Nephron progenitor cell (in vitro differentiated cells): ENCODE results near the gene PIPOX.

ENCODE experiments used
- DNase-seq: peaks from one replicate; pipeline ENCODE4 v3.0.0; 2021
- H3K27ac Mint-ChIP-seq: 2 replicates; pipeline ENCODE4 v1.8.0; 2021; ENCODE audit warnings: mild to moderate bottlenecking, moderate library complexity, mixed read lengths
- H3K27me3 Mint-ChIP-seq: 2 replicates; pipeline ENCODE4 v1.8.0; 2021; ENCODE audit warnings: mild to moderate bottlenecking, low read depth, mixed read lengths; ENCODE audit not compliant: poor library complexity
- H3K36me3 Mint-ChIP-seq: 2 replicates; pipeline ENCODE4 v1.8.0; 2021; ENCODE audit warnings: low read depth, mixed read lengths
- H3K4me1 Mint-ChIP-seq: 2 replicates; pipeline ENCODE4 v1.8.0; 2021; ENCODE audit warnings: mixed read lengths
- H3K4me3 Mint-ChIP-seq: 2 replicates; pipeline ENCODE4 v1.8.0; 2021; ENCODE audit warnings: mild to moderate bottlenecking, moderate library complexity, mixed read lengths
- H3K9me3 Mint-ChIP-seq: 2 replicates; pipeline ENCODE4 v1.8.0; 2021; ENCODE audit warnings: mild to moderate bottlenecking, moderate library complexity, mixed read lengths
- CTCF ChIP-seq: fragments of 200-600 bp; sonication (generic); IDR thresholded peaks from 2 replicates; pipeline ENCODE4 v1.5.0; 2021; ENCODE audit warnings: antibody characterized with exemption

Gene PIPOX

GRCh38 chr17:29051194-29051593 is 8.3 kb downstream of the PIPOX start:
- peaks cover 20% of the 10 kb centered on the region for H3K27me3 Mint-ChIP-seq
- no peaks in the 10 kb centered on the region for H3K36me3 Mint-ChIP-seq
- H3K27ac Mint-ChIP-seq: no peak overlapping the region
- no peaks in the 10 kb centered on the region for H3K9me3 Mint-ChIP-seq
- peak; percentile 28 for DNase-seq
- H3K4me3 Mint-ChIP-seq: no peak overlapping the region
- no peak for TF ChIP-seq CTCF
- H3K4me1 Mint-ChIP-seq: peaks cover 65% of the 10 kb centered on the region

- Mint-ChIP-seq H3K27me3 (peaks cover 20% of the 10 kb centered on the region), H3K27ac (no peak overlapping the region), H3K36me3 (no peaks in the 10 kb centered on the region), H3K4me3 (no peak overlapping the region), H3K9me3 (no peaks in the 10 kb centered on the region), H3K4me1 (peaks cover 66% of the 10 kb centered on the region)
- TF ChIP-seq CTCF: no peak
- DNase-seq: no peak
Observed at GRCh38 chr17:29051731-29052130, 8.8 kb downstream of the PIPOX start.

GRCh38 chr17:29054835-29055234 is 11.9 kb downstream of the PIPOX start:
- Mint-ChIP-seq H3K9me3 (no peaks in the 10 kb centered on the region), H3K27ac (peak overlapping the region; percentile 94), H3K27me3 (peaks cover 7% of the 10 kb centered on the region), H3K4me1 (peaks cover 63% of the 10 kb centered on the region), H3K4me3 (no peak overlapping the region), H3K36me3 (no peaks in the 10 kb centered on the region)
- no peak for TF ChIP-seq CTCF
- DNase-seq: peak; percentile 70

GRCh38 chr17:29057361-29057760 is 14.4 kb downstream of the PIPOX start:
- Mint-ChIP-seq H3K36me3 (no peaks in the 10 kb centered on the region), H3K27ac (no peak overlapping the region), H3K4me1 (peaks cover 67% of the 10 kb centered on the region), H3K9me3 (no peaks in the 10 kb centered on the region), H3K4me3 (no peak overlapping the region), H3K27me3 (peaks cover 5% of the 10 kb centered on the region)
- no peak for DNase-seq
- TF ChIP-seq CTCF: no peak

- Mint-ChIP-seq H3K27ac (no peak overlapping the region), H3K36me3 (no peaks in the 10 kb centered on the region), H3K27me3 (peaks cover 7% of the 10 kb centered on the region), H3K9me3 (no peaks in the 10 kb centered on the region), H3K4me1 (peaks cover 78% of the 10 kb centered on the region), H3K4me3 (no peak overlapping the region)
- no peak for DNase-seq
- no peak for TF ChIP-seq CTCF
Observed at GRCh38 chr17:29058391-29058790, 15.4 kb downstream of the PIPOX start.

- Mint-ChIP-seq H3K27me3 (peaks cover 8% of the 10 kb centered on the region), H3K4me3 (no peak overlapping the region), H3K9me3 (no peaks in the 10 kb centered on the region), H3K27ac (no peak overlapping the region), H3K36me3 (no peaks in the 10 kb centered on the region), H3K4me1 (peaks cover 80% of the 10 kb centered on the region)
- no peak for DNase-seq
- no peak for TF ChIP-seq CTCF
Observed at GRCh38 chr17:29059281-29059680, 16.3 kb downstream of the PIPOX start.
